GM18508 (cell line): Measurements from ENCODE around the gene PRAF2.

Experiments
- ATAC-seq: cut with Tn5 transposase; IDR thresholded peaks from one replicate; pipeline ENCODE4 v1.9.1; 2021; ENCODE audit warnings: moderate number of reproducible peaks; ENCODE audit not compliant: insufficient read depth, unreplicated experiment

The PRAF2 gene

DNA sequence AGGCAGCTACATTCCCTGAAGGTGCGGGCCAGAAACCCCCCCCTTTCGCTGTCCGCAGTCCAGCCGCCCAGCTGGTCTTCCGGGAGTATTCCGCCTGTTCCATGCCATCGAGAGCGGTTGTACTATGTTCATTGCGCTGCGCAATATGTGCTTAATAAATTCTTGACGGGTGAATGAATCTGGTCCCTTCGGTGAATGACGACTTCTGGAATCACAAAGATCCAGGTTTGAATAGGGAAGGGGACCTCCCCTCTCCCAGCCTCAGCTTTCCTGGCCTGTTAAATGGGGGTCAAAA lies 29.9 kb downstream of the PRAF2 start:
- no peak for ATAC-seq

- ATAC-seq = peak; percentile 84
Observed at GRCh38 chrX:49043220-49043986, 30.4 kb downstream of the PRAF2 start, which contains the start of gene TFE3. TSS of gene TFE3 (minus strand) at chrX:49043357. CDS start at chrX:49043226, 131 bp downstream.

- no peak for ATAC-seq
Observed at GRCh38 chrX:49042581-49043219, 31.1 kb downstream of the PRAF2 start.

DNA sequence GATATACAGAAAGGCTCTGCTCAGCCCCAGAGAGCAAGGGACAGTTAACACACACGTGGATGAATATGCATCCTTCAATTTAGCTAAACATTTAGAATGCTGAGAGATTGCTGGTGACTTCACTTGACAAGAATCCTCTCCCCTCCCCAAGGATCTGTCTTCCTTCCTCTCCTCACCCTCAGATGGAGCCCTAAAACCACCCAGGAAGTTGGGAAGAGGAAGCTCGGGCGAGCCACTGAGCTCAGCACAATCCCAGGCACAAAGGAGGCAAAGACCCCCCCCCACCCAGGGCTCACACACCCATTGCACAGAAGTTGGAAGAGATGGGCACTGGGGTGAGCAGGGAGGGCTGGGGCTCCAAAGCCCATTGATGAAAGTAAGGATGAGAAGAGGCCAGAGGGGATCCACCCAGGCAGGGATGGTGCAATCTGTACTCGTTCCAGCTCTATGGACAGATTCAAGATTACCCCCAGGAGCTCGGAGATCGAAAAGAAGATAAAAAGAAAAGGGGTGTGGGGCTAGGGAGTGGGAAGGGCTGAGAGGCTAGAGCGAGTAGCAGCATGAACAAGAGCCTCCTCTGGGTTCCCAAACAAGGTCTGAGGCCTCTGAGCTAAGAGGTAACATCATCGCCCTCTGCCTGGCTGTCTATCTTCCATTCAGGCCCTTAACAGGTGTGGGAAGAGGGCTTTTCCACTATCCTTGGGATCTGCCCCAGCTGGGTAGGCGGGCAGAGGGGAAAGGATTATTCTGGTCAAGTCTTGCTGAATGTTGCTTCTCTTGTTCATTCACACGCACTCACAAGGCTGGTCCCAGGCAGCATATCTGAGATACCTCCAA lies 31.8 kb downstream of the PRAF2 start:
- no peak for ATAC-seq

- ATAC-seq = no peak
Observed at GRCh38 chrX:49040376-49040955, 33.3 kb downstream of the PRAF2 start.

GRCh38 chrX:49039598-49040375 lies 34.0 kb downstream of the PRAF2 start:
- no peak for ATAC-seq

DNA sequence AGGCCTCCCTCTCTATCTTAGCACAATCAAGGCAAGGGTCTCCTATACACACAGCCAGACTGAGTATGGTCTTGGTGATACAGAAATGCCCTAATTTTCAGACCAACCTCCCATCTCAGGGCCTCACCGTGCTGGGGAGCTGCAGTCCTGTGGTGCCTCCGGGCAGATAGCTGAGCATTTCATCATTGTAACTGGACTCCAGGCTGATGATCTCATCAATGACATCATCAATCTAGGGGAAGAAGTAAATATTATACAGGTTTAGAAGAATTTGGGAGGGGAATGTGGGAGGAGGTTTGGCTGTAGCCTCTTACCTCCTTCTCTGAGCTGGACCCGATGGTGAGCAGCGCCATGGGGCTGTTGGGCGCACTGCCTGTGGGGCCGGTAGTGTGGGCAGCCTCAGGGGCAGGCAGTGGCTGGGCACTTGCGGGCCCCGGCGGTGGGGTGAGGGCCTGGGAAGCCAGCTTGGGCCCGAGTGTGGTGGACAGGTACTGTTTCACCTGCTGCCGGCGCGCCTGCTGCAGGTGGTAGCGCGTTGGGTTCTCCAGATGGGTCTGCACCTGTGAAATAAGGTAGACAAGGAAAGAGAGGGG lies 35.8 kb downstream of the PRAF2 start:
- ATAC-seq = no peak

GRCh38 chrX:49030283-49030682 lies 43.5 kb downstream of the PRAF2 start:
- no peak for ATAC-seq

DNA sequence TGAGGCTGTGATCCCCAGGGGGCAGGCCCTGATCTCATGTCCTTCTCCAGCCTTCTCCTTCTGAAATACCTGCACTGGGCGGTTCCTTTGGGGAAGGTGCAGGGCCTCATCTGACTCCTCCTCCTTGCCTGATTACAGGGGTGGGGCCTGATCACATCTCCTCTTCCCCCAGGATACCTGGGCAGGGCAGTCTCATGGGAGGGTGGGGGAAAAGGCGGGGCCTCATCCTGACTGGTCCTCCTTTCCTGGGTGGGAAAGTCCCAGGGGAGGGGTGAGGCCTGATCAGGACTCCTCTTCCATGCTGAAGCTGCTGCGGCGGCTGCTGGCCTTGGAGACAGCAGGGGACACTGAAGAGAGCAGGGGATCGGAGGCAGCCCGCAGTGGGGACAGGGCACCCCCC lies 43.9 kb downstream of the PRAF2 start:
- ATAC-seq = no peak
